Lung (tissue), 12 donors: ENCODE measurements around the gene DTWD2. TPM values are rescaled to one million over a fixed set of nuclear protein-coding genes. Genes with fewer than 3 reads are reported as not detected.
"Not testable (repeated sequence)": the region's sequence is repeated elsewhere in the genome, so short reads cannot be mapped to it uniquely, and the experiment has no call there.

Source experiments
- ATAC-seq: fragments of 200-7000 bp; cut with Tn5 transposase; one replicate; pipeline ENCODE4 v1.9.1; 2020; ENCODE audit warnings: moderate number of reproducible peaks; ENCODE audit not compliant: insufficient read depth, low FRiP score
- DNase-seq, 3 donors: peaks; one replicate each; pipeline ENCODE4 v3.0.0-alpha.2; 2013 to 2017
- H3K27ac ChIP-seq, 2 donors: one replicate each; pipeline ENCODE4 v1.5.1; 2013; ENCODE audit warnings: mild to moderate bottlenecking in 2 of 2, moderate library complexity in 2 of 2, control low read depth in 1 of 2, inconsistent platforms in 1 of 2, low read depth in 1 of 2, low read length in 1 of 2
- H3K27me3 ChIP-seq, 3 donors: one replicate each; pipeline ENCODE4 v1.5.1; 2013; ENCODE audit warnings: low read length in 2 of 3; ENCODE audit not compliant: control insufficient read depth in 3 of 3, insufficient read depth in 3 of 3
- H3K36me3 ChIP-seq, 4 donors: one replicate each; pipeline ENCODE4 v1.5.1; 2013; ENCODE audit warnings: low read length in 4 of 4, mild to moderate bottlenecking in 1 of 4, moderate library complexity in 1 of 4; ENCODE audit not compliant: control insufficient read depth in 4 of 4, insufficient read depth in 4 of 4
- H3K4me1 ChIP-seq, 5 donors: one replicate each; pipeline ENCODE4 v1.5.1; 2013; ENCODE audit warnings: low read length in 5 of 5, mild to moderate bottlenecking in 2 of 5, moderate library complexity in 1 of 5; ENCODE audit not compliant: control insufficient read depth in 5 of 5, insufficient read depth in 5 of 5
- H3K4me3 ChIP-seq: one replicate; pipeline ENCODE4 v1.5.1; 2013; ENCODE audit warnings: mild to moderate bottlenecking, control low read depth, moderate library complexity
- H3K9ac ChIP-seq, 2 donors: one replicate each; pipeline ENCODE4 v1.5.1; 2013; ENCODE audit warnings: low read length in 2 of 2, control low read depth in 1 of 2; ENCODE audit not compliant: insufficient read depth in 1 of 2
- H3K9me3 ChIP-seq, 4 donors: one replicate each; pipeline ENCODE4 v1.5.1; 2013; ENCODE audit warnings: low read length in 3 of 4, mild to moderate bottlenecking in 1 of 4, moderate library complexity in 1 of 4; ENCODE audit not compliant: control insufficient read depth in 4 of 4, insufficient read depth in 3 of 4
- WGBS, 2 donors: extraction: QIAGEN DNeasy Blood & Tissue Kit; methylation state at CpG; one replicate each; pipeline ENCODE4 v1.1.7; 2013; 5-methylcytosine and 5-hydroxymethylcytosine counted together
- polyA plus RNA-seq, 2 donors: library from polyadenylated mRNA; stranded (reverse); fragments of 200-250 nt; gene quantifications; one replicate each; pipeline ENCODE4 v1.2.1, GENCODE V29; 2013
- total RNA-seq, 2 donors: library from RNA; depleted of rRNA in 1 of 2; stranded (reverse); fragments of >200 nt in 1 of 2; gene quantifications; one replicate each; pipeline ENCODE4 v1.2.1, GENCODE V29; 2014 to 2021
- TF ChIP-seq, protein P1 (sequence below): IDR thresholded peaks from 2 replicates; pipeline ENCODE4 v1.5.1; 2012; ENCODE audit warnings: mild to moderate bottlenecking; ENCODE audit errors: control extremely low read depth, extremely low read depth
- donor health status: control.
- donor health status: control.
- donor health status: Bipolar disorder and iron deficiency.
- donor health status: healthy.
- donor health status: DM: yes; HTN: yes; CAD: no.

DTWD2 gene
- total and polyA plus RNA-seq, 4 donors = 1.7 to 11.4 (median 5.2) TPM

DNA sequence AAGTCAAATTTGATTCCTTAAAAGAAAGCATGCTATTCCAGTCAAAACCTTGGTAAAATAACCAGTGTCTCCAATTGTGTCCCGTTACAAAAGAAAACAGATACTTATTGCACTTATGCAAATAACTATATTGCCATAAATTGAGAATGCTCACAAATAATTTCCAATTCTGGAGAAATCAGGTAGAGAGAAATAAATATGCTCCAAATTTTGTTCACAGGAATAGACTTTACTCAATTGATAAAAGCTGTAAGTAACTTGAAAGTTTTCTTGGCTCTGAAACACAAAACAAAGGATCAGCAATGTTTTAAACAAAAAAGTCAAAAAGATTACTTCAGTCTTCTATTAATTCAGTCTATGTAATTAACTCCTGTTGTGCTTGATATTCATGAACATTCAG, 7.8 kb upstream of the DTWD2 start:
- WGBS, 2 donors = 90 to 96% methylated on average over 1 of the region's 1 CpG
- Histone ChIP-seq H3K27ac (no peak overlapping the region), H3K4me1 (no peaks in the 10 kb centered on the region), H3K4me3 (no peak overlapping the region), H3K36me3 (no peaks in the 10 kb centered on the region), H3K27me3 (no peaks in the 10 kb centered on the region), H3K9me3 (peaks cover 0 to 7% (median 1%) of the 10 kb centered on the region in 4 donors), H3K9ac (no peak overlapping the region)
- DNase-seq = no peak
- TF ChIP-seq, protein P1, sequence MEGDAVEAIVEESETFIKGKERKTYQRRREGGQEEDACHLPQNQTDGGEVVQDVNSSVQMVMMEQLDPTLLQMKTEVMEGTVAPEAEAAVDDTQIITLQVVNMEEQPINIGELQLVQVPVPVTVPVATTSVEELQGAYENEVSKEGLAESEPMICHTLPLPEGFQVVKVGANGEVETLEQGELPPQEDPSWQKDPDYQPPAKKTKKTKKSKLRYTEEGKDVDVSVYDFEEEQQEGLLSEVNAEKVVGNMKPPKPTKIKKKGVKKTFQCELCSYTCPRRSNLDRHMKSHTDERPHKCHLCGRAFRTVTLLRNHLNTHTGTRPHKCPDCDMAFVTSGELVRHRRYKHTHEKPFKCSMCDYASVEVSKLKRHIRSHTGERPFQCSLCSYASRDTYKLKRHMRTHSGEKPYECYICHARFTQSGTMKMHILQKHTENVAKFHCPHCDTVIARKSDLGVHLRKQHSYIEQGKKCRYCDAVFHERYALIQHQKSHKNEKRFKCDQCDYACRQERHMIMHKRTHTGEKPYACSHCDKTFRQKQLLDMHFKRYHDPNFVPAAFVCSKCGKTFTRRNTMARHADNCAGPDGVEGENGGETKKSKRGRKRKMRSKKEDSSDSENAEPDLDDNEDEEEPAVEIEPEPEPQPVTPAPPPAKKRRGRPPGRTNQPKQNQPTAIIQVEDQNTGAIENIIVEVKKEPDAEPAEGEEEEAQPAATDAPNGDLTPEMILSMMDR = no peak
- no peak for ATAC-seq

- WGBS, 2 donors = 73 to 78% methylated on average over 2 of the region's 2 CpGs
- TF ChIP-seq, protein P1 = no peak
- DNase-seq = no peak
These were observed 6.2 kb upstream of the DTWD2 start for GRCh38 chr5:118994595-118994994.

DNA sequence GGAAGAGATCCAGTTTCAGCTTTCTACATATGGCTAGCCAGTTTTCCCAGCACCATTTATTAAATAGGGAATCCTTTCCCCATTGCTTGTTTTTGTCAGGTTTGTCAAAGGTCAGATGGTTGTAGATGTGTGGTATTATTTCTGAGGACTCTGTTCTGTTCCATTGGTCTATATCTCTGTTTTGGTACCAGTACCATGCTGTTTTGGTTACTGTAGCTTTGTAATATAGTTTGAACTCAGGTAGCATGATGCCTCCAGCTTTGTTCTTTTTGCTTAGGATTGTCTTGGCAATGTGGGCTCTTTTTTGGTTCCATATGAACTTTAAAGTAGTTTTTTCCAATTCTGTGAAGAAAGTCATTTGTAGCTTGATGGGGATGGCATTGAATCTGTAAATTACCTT, 4.8 kb upstream of the DTWD2 start:
- H3K9me3 ChIP-seq, H3K9ac ChIP-seq, H3K27ac ChIP-seq, ATAC-seq, H3K36me3 ChIP-seq, H3K4me3 ChIP-seq, H3K4me1 ChIP-seq, H3K27me3 ChIP-seq, DNase-seq: not testable (repeated sequence)

More at GRCh38 chr5:118994595-118994994, 6.2 kb upstream of the DTWD2 start:
- no peak for ATAC-seq
- no peaks in the 10 kb centered on the region for H3K4me1 ChIP-seq
- peaks cover 0 to 7% (median 0%) of the 10 kb centered on the region in 4 donors for H3K9me3 ChIP-seq
- H3K27me3 ChIP-seq = no peaks in the 10 kb centered on the region
- H3K9ac ChIP-seq = no peak overlapping the region
- no peaks in the 10 kb centered on the region for H3K36me3 ChIP-seq
- no peak overlapping the region for H3K4me3 ChIP-seq
- H3K27ac ChIP-seq = no peak overlapping the region

DNA sequence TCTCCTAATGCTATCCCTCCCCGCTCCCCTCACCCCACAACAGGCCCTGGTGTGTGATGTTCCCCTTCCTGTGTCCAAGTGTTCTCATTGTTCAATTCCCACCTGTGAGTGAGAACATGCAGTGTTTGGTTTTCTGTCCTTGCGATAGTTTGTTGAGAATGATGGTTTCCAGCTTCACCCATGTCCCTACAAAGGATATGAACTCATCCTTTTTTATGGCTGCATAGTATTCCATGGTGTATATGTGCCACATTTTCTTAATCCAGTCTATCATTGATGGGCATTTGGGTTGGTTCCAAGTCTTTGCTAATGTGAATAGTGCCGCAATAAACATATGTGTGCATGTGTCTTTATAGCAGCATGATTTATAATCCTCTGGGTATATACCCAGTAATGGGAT, 3.7 kb upstream of the DTWD2 start:
- not testable (repeated sequence) for H3K36me3 ChIP-seq, H3K4me3 ChIP-seq, H3K27me3 ChIP-seq, H3K9me3 ChIP-seq, H3K4me1 ChIP-seq, ATAC-seq, H3K27ac ChIP-seq, DNase-seq, H3K9ac ChIP-seq
- WGBS, 2 donors = 96 to 97% methylated on average over 3 of the region's 3 CpGs

DNA sequence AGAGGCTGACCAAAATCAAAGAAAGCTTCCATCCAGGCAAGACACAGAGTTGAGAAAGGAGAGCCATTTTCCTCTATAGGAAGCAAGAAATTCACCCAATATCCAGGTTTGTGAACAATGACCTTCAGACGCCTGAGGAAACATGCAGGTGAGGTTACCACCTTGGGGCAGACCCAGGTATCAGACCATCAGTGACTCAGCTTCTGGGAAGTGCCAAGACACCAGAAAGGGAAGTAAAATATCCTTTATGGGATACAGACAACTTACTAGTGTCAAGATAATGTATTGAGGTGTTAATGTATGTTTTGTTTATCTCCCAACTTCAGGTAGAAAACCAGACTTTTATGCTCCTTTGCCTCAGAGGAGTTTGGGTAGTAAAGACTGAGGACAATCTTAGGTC, 2.2 kb upstream of the DTWD2 start:
- no peaks in the 10 kb centered on the region for H3K36me3 ChIP-seq
- TF ChIP-seq, protein P1 = no peak
- ATAC-seq (no peak), DNase-seq (no peak)
- H3K27ac ChIP-seq = no peak overlapping the region
- 84 to 89% methylated on average over 1 of the region's 1 CpG for WGBS, 2 donors
- peaks cover 0 to 5% (median 0%) of the 10 kb centered on the region in 4 donors for H3K9me3 ChIP-seq
- no peak overlapping the region for H3K4me3 ChIP-seq
- no peak overlapping the region for H3K9ac ChIP-seq
- H3K4me1 ChIP-seq = peaks cover 0 to 6% (median 0%) of the 10 kb centered on the region in 5 donors
- no peaks in the 10 kb centered on the region for H3K27me3 ChIP-seq
